Prostate gland (tissue), 2 donors: ENCODE data around the gene SSTR5. TPM values are rescaled to one million over a fixed set of nuclear protein-coding genes. Genes with fewer than 3 reads are reported as not detected.
"Not testable (repeated sequence)": the region's sequence is repeated elsewhere in the genome, so short reads cannot be mapped to it uniquely, and the experiment has no call there.

Source experiments
- DNase-seq: peaks from one replicate; pipeline ENCODE4 v3.0.0-alpha.2; 2019; ENCODE audit warnings: low spot score
- H3K27ac ChIP-seq, 2 donors: fragments of 200-600 bp; sonication (generic); 2 replicates each; pipeline ENCODE4 v1.5.1; 2017 to 2019
- H3K27me3 ChIP-seq: fragments of 200-600 bp; sonication (generic); replicated peaks from 2 replicates; pipeline ENCODE4 v1.5.1; 2019; ENCODE audit not compliant: insufficient read depth
- H3K36me3 ChIP-seq, 2 donors: fragments of 200-600 bp; sonication (generic); 1 replicate in 1 of 2; 2 replicates in 1 of 2; pipeline versions ENCODE4 v1.5.1 to v1.8.1; 2017 to 2019
- H3K4me1 ChIP-seq: fragments of 200-600 bp; sonication (generic); replicated peaks from 2 replicates; pipeline ENCODE4 v1.5.1; 2019
- H3K4me3 ChIP-seq, 2 donors: fragments of 200-600 bp; sonication (generic); 2 replicates each; pipeline ENCODE4 v1.5.1; 2017 to 2019
- H3K9me3 ChIP-seq: fragments of 200-600 bp; sonication (generic); 2 replicates; pipeline ENCODE4 v1.5.1; 2017
- POLR2A ChIP-seq: fragments of 450-650 bp; IDR thresholded peaks from one replicate; pipeline ENCODE4 v1.6.1; 2016; ENCODE audit warnings: antibody characterized with exemption, mild to moderate bottlenecking
- POLR2AphosphoS5 ChIP-seq: sonication (generic); formaldehyde crosslinking; IDR thresholded peaks from one replicate; pipeline ENCODE4 v1.6.1; 2017; ENCODE audit warnings: antibody characterized with exemption
- WGBS: methylation state at CpG from one replicate; pipeline ENCODE4 v1.1.5; 2018; 5-methylcytosine and 5-hydroxymethylcytosine counted together
- intact Hi-C: fragments of 100-400 bp; cut with DNase I; formaldehyde crosslinking; loops from one replicate; pipeline ENCODE4 v1.14.2; 2022
- total RNA-seq, 2 donors: library from RNA; depleted of rRNA; stranded (reverse); fragments of >200 nt; gene quantifications; one replicate each; pipeline ENCODE4 v1.1.0, GENCODE V29; 2016
- TF ChIP-seq, protein P1 (sequence below), 4 experiments: fragments of 200-600 bp in 2 of 4; fragments of 450-650 bp in 2 of 4; sonication (generic) in 2 of 4; IDR thresholded peaks; 1 replicate in 3 of 4; 2 replicates in 1 of 4; pipeline ENCODE4 v1.5.1; 2016 to 2019; ENCODE audit warnings: antibody characterized with exemption in 4 of 4, mild to moderate bottlenecking in 2 of 4, moderate library complexity in 2 of 4

SSTR5 gene
- total RNA-seq, 2 donors from 2014 or later: 1.1 to 1.8 TPM

DNA sequence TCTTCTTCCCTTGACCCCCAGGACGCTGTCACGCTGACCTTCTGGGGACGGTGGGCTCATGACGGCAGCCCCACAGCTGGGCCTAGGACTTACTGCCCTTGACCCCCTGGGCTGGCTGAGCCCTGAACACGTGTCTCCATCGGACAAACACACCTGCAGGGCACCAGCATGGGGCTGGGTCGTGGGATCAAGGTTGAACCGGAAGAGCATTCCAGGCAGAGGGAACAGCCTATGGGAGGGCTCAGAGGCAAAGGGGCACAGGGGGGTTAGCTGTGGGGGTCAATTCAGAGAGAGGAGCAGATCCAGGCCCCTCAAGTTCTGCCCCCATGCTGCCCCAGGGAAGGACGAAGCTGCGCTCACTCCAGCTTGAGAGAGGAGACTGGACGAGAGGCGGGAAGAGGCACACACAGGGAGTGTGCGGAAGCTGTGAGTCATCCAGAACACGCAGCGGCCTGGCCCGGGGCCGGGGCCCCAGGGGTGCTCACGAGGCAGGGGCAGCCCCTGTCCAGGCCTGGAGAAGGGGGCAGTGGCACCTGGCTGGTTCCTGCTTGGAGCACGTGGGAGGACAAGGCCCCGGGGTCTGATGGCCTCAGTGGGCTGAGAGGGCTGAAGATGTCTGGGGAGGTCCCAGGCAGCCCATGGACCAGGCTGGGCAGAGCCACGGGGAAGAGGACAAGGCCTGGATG, 9.9 kb downstream of the SSTR5 start:
- H3K36me3 ChIP-seq: no peaks in the 10 kb centered on the region
- 53% methylated on average over 21 of the region's 21 CpGs for WGBS
- intact Hi-C loops: no loop called here
- H3K9me3 ChIP-seq: no peaks in the 10 kb centered on the region
- H3K4me3 ChIP-seq: no peak overlapping the region
- no peaks in the 10 kb centered on the region for H3K27me3 ChIP-seq
- peak; percentile 55 for DNase-seq
- H3K4me1 ChIP-seq: peaks cover 17% of the 10 kb centered on the region
- H3K27ac ChIP-seq: peak overlapping the region; percentile 26 to 30
- TF ChIP-seq, protein P1, sequence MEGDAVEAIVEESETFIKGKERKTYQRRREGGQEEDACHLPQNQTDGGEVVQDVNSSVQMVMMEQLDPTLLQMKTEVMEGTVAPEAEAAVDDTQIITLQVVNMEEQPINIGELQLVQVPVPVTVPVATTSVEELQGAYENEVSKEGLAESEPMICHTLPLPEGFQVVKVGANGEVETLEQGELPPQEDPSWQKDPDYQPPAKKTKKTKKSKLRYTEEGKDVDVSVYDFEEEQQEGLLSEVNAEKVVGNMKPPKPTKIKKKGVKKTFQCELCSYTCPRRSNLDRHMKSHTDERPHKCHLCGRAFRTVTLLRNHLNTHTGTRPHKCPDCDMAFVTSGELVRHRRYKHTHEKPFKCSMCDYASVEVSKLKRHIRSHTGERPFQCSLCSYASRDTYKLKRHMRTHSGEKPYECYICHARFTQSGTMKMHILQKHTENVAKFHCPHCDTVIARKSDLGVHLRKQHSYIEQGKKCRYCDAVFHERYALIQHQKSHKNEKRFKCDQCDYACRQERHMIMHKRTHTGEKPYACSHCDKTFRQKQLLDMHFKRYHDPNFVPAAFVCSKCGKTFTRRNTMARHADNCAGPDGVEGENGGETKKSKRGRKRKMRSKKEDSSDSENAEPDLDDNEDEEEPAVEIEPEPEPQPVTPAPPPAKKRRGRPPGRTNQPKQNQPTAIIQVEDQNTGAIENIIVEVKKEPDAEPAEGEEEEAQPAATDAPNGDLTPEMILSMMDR (IDR thresholded peaks at IDR 0.05): no peak
- TF ChIP-seq POLR2A (peak; percentile 49), POLR2AphosphoS5 (peak; percentile 2)

GRCh38 chr16:1082952-1083675, 10.6 kb downstream of the SSTR5 start:
- WGBS: 14% methylated on average over 22 of the region's 34 CpGs
- Histone ChIP-seq H3K4me1 (peaks cover 15% of the 10 kb centered on the region), H3K9me3 (no peaks in the 10 kb centered on the region), H3K27me3 (no peaks in the 10 kb centered on the region), H3K36me3 (no peaks in the 10 kb centered on the region), H3K27ac (peak overlapping the region; percentile 26 to 30), H3K4me3 (no peak overlapping the region)
- peak; percentile 77 for DNase-seq
- intact Hi-C loops: no loop called here
- TF ChIP-seq POLR2A (no peak), POLR2AphosphoS5 (peak; percentile 33)
- TF ChIP-seq, protein P1 (IDR thresholded peaks at IDR 0.05): no peak

GRCh38 chr16:1084971-1085370, 12.4 kb downstream of the SSTR5 start:
- intact Hi-C loops: no loop called here
- H3K36me3 ChIP-seq: no peaks in the 10 kb centered on the region
- TF ChIP-seq POLR2A (no peak), POLR2AphosphoS5 (no peak)
- TF ChIP-seq, protein P1 (IDR thresholded peaks at IDR 0.05): no peak
- 98% methylated on average over 6 of the region's 6 CpGs for WGBS
- no peaks in the 10 kb centered on the region for H3K27me3 ChIP-seq
- H3K9me3 ChIP-seq: no peaks in the 10 kb centered on the region
- DNase-seq: no peak
- no peak overlapping the region for H3K27ac ChIP-seq
- no peak overlapping the region for H3K4me3 ChIP-seq
- peaks cover 20% of the 10 kb centered on the region for H3K4me1 ChIP-seq

GRCh38 chr16:1086443-1086842, 13.9 kb downstream of the SSTR5 start:
- H3K4me3 ChIP-seq, H3K9me3 ChIP-seq, intact Hi-C loops, H3K27ac ChIP-seq, DNase-seq, H3K27me3 ChIP-seq, H3K36me3 ChIP-seq: not testable (repeated sequence)
- 83% methylated on average over 10 of the region's 10 CpGs for WGBS
- H3K4me1 ChIP-seq: peaks cover 14% of the 10 kb centered on the region

- Histone ChIP-seq H3K9me3 (no peaks in the 10 kb centered on the region), H3K27ac (no peak overlapping the region), H3K36me3 (no peaks in the 10 kb centered on the region), H3K4me3 (no peak overlapping the region), H3K27me3 (no peaks in the 10 kb centered on the region), H3K4me1 (peaks cover 12% of the 10 kb centered on the region)
- TF ChIP-seq, protein P1 (IDR thresholded peaks at IDR 0.05): no peak
- intact Hi-C loops: no loop called here
- no peak for DNase-seq
- 53% methylated on average over 40 of the region's 40 CpGs for WGBS
Measured at GRCh38 chr16:1088295-1089170, 16.0 kb downstream of the SSTR5 start.
